GM23338 (cell line): Measurements from ENCODE around the gene MMP28. TPM values are rescaled to one million over a fixed set of nuclear protein-coding genes. Genes with fewer than 3 reads are reported as not detected.

ENCODE experiments used
- ATAC-seq: fragments of 200-7000 bp; cut with Tn5 transposase; 3 replicates; pipeline ENCODE4 v1.9.1; 2020
- DNase-seq: peaks from one replicate; pipeline ENCODE4 v3.0.0-alpha.2; 2015; ENCODE audit warnings: low spot score
- H2AFZ ChIP-seq: fragments of 200-600 bp; sonication (generic); 2 replicates; pipeline ENCODE4 v1.8.0; 2016; ENCODE audit warnings: antibody characterized with exemption, mild to moderate bottlenecking, moderate library complexity
- H3F3A ChIP-seq: fragments of 200-600 bp; sonication (generic); replicated peaks from 2 replicates; pipeline ENCODE4 v1.8.0; 2017; ENCODE audit warnings: antibody characterized with exemption, mixed run types, low read depth
- H3K27ac ChIP-seq: fragments of 200-600 bp; sonication (generic); 2 replicates; pipeline ENCODE4 v1.6.1; 2016; ENCODE audit warnings: low read depth
- H3K27me3 ChIP-seq: fragments of 200-600 bp; sonication (generic); 2 replicates; pipeline ENCODE4 v1.8.0; 2016; ENCODE audit warnings: mild to moderate bottlenecking, mixed run types, moderate library complexity; ENCODE audit not compliant: insufficient read depth
- H3K36me3 ChIP-seq: fragments of 200-600 bp; sonication (generic); 2 replicates; pipeline ENCODE4 v1.8.0; 2016; ENCODE audit warnings: mild to moderate bottlenecking; ENCODE audit not compliant: insufficient read depth
- H3K4me1 ChIP-seq: fragments of 200-600 bp; sonication (generic); 2 replicates; pipeline ENCODE4 v1.8.0; 2016; ENCODE audit warnings: mild to moderate bottlenecking, moderate library complexity; ENCODE audit not compliant: insufficient read depth
- H3K4me2 ChIP-seq: fragments of 200-600 bp; sonication (generic); 2 replicates; pipeline ENCODE4 v1.7.1; 2017; ENCODE audit warnings: mixed run types
- H3K4me3 ChIP-seq: fragments of 200-600 bp; sonication (generic); 2 replicates; pipeline ENCODE4 v1.6.1; 2016; ENCODE audit warnings: mixed run types
- H3K79me2 ChIP-seq: fragments of 200-600 bp; sonication (generic); replicated peaks from 2 replicates; pipeline ENCODE4 v1.8.0; 2017; ENCODE audit warnings: mild to moderate bottlenecking; ENCODE audit not compliant: insufficient read depth
- H3K9me2 ChIP-seq: fragments of 200-600 bp; sonication (generic); 2 replicates; pipeline ENCODE4 v1.8.0; 2017; ENCODE audit not compliant: insufficient read depth
- H4K20me1 ChIP-seq: fragments of 200-600 bp; sonication (generic); replicated peaks from 2 replicates; pipeline ENCODE4 v1.8.0; 2017; ENCODE audit warnings: mild to moderate bottlenecking; ENCODE audit not compliant: insufficient read depth
- H3K27ac Mint-ChIP-seq: 2 replicates; pipeline ENCODE4 v1.8.0; 2020; ENCODE audit warnings: inconsistent platforms, mild to moderate bottlenecking, moderate library complexity, mixed read lengths
- H3K27me3 Mint-ChIP-seq: 3 replicates; pipeline ENCODE4 v1.8.0; 2022; ENCODE audit warnings: low read depth, mild to moderate bottlenecking, moderate library complexity, mixed read lengths, inconsistent platforms; ENCODE audit not compliant: insufficient read depth, poor library complexity
- H3K36me3 Mint-ChIP-seq: 3 replicates; pipeline ENCODE4 v1.8.0; 2021; ENCODE audit warnings: low read depth, mild to moderate bottlenecking, inconsistent platforms, moderate library complexity, mixed read lengths
- H3K4me1 Mint-ChIP-seq: 3 replicates; pipeline ENCODE4 v1.8.0; 2020; ENCODE audit warnings: mild to moderate bottlenecking, inconsistent platforms, mixed read lengths
- H3K4me3 Mint-ChIP-seq: 3 replicates; pipeline ENCODE4 v1.8.0; 2021; ENCODE audit warnings: moderate library complexity, mild to moderate bottlenecking, inconsistent platforms, mixed read lengths
- H3K9me3 Mint-ChIP-seq: 3 replicates; pipeline ENCODE4 v1.8.0; 2020; ENCODE audit warnings: moderate library complexity, mild to moderate bottlenecking, inconsistent platforms, mixed read lengths
- CREB1 ChIP-seq: fragments of 250-450 bp; sonication (Bioruptor Pico); IDR thresholded peaks from 2 replicates; pipeline ENCODE4 v1.5.0; 2020; ENCODE audit warnings: low read depth, mild to moderate bottlenecking, moderate library complexity
- EZH2 ChIP-seq: fragments of 200-600 bp; sonication (generic); IDR thresholded peaks from one replicate; pipeline ENCODE4 v1.8.0; 2017; ENCODE audit warnings: antibody characterized with exemption, mild to moderate bottlenecking, low read depth; ENCODE audit not compliant: unreplicated experiment
- EZH2phosphoT487 ChIP-seq: fragments of 200-600 bp; sonication (generic); IDR thresholded peaks from one replicate; pipeline ENCODE4 v1.8.1; 2018; ENCODE audit warnings: antibody characterized with exemption; ENCODE audit not compliant: unreplicated experiment
- JUNB ChIP-seq: IDR thresholded peaks from one replicate; pipeline ENCODE4 v1.6.1; 2016; ENCODE audit warnings: antibody characterized with exemption; ENCODE audit not compliant: unreplicated experiment
- NANOG ChIP-seq: IDR thresholded peaks from 2 replicates; pipeline ENCODE4 v1.6.1; 2016; ENCODE audit warnings: antibody characterized with exemption, borderline replicate concordance
- STAT1 ChIP-seq: IDR thresholded peaks from one replicate; pipeline ENCODE4 v1.6.1; 2016; ENCODE audit warnings: antibody characterized with exemption; ENCODE audit not compliant: unreplicated experiment
- ZNF331 ChIP-seq: fragments of 250-450 bp; sonication (Bioruptor Pico); IDR thresholded peaks from 2 replicates; pipeline ENCODE4 v1.5.0; 2020; ENCODE audit warnings: low read depth, mild to moderate bottlenecking, moderate library complexity
- long read RNA-seq: library from polyadenylated mRNA; unstranded; transcript quantifications from one replicate; pipeline ENCODE4 v2.0.0, GENCODE V29; 2020; ENCODE audit not compliant: unreplicated experiment
- polyA plus RNA-seq: library from polyadenylated mRNA; unstranded; fragments of >200 nt; fragmentation: Nextera tagmentation; extraction: Ambion mirVana; gene quantifications from 2 replicates; pipeline ENCODE4 v1.2.1, GENCODE V29; 2016
- total RNA-seq: library from RNA; depleted of rRNA; stranded (reverse); fragments of >200 nt; shearing (Covaris generic); gene quantifications from 2 replicates; pipeline ENCODE4 v1.2.3, GENCODE V29; 2014; rRNA removed
- TF ChIP-seq, protein P1 (sequence below): fragments of 250-450 bp; sonication (Bioruptor Pico); IDR thresholded peaks from 2 replicates; pipeline ENCODE4 v1.5.0; 2020; ENCODE audit warnings: mild to moderate bottlenecking, moderate library complexity
- TF ChIP-seq, protein P2 (sequence below), 2 experiments: fragments of 200-600 bp in 1 of 2; sonication (generic) in 1 of 2; conservative IDR thresholded peaks; 2 replicates each; pipeline versions ENCODE4 v1.5.1 to v1.6.1; 2016 to 2017; ENCODE audit warnings: antibody characterized with exemption in 2 of 2, low read depth in 2 of 2, mild to moderate bottlenecking in 2 of 2, moderate library complexity in 1 of 2

The MMP28 gene, protein sequence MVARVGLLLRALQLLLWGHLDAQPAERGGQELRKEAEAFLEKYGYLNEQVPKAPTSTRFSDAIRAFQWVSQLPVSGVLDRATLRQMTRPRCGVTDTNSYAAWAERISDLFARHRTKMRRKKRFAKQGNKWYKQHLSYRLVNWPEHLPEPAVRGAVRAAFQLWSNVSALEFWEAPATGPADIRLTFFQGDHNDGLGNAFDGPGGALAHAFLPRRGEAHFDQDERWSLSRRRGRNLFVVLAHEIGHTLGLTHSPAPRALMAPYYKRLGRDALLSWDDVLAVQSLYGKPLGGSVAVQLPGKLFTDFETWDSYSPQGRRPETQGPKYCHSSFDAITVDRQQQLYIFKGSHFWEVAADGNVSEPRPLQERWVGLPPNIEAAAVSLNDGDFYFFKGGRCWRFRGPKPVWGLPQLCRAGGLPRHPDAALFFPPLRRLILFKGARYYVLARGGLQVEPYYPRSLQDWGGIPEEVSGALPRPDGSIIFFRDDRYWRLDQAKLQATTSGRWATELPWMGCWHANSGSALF
- total RNA-seq, result not detected in 2 replicates
- not detected in 2 replicates for polyA plus RNA-seq
- long read RNA-seq, partial matches to known transcripts, result 0 of 1 reads
- long read RNA-seq, other reads (novel, unspliced or antisense), result 1 of 1 reads

DNA sequence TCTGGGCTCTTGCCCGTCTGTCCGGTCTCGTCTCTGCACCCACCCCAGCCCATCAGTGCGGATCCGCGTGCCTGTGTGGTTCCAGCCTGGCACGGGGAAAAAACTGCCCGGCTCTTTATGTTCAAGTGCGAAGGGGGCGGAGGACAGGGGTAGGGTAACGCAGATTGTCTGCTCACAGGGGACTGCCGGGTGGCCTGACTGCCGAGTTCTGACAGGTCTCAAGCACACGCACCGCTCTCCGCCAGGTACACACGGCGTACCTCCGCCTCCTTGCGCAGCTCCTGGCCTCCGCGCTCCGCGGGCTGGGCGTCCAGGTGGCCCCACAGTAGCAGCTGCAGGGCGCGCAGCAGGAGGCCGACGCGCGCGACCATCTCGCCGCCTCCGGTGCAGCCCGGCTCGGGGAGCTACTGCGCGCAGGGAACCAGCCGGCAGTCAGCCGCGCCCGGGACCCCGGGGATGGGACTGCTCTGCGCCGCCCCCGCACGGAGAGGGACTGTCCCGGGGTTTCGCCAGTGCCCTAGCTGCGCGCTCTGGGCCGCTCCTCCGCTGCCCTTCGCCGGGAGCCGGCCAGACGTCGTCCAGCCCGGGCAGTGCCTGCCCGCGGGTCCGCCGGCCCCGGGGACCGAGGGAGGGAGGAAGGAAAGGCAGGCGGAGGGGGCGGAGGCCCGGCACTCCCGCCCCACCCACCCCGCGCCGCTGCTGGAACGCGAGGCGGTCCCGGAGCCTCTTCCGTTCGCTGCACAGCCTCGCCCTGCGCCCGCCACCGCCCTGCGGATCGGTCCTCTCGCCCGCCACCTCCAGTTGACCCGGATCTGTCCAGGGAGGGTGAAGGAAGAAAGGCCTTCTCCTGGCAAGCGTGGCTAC lies at the start of gene MMP28:
TSS of gene MMP28 (minus strand) at position 635 of the 864 bp plus-strand sequence. CDS start at position 371, 264 bp downstream.
- Mint-ChIP-seq H3K27me3 (peaks cover 49% of the 10 kb centered on the region), H3K36me3 (no peaks in the 10 kb centered on the region; the same call in 2 of the 3 replicates), H3K4me3 (peak within 1 kb of the TSS; percentile 70), H3K4me1 (peaks cover 10% of the 10 kb centered on the region; the same call in 2 of the 3 replicates), H3K9me3 (no peaks in the 10 kb centered on the region), H3K27ac (no peak within 1 kb of the TSS)
- H3K4me2 ChIP-seq, result peak within 1 kb of the TSS; percentile 91
- no peaks in the 10 kb centered on the region for H3K36me3 ChIP-seq
- H3K9me2 ChIP-seq, result no peaks in the 10 kb centered on the region
- TF ChIP-seq EZH2phosphoT487 (no peak), CREB1 (CRISPR knock-in tag) (no peak), JUNB (no peak), STAT1 (no peak), EZH2 (peak; percentile 48), ZNF331 (CRISPR knock-in tag) (no peak), NANOG (no peak)
- TF ChIP-seq, protein P1, sequence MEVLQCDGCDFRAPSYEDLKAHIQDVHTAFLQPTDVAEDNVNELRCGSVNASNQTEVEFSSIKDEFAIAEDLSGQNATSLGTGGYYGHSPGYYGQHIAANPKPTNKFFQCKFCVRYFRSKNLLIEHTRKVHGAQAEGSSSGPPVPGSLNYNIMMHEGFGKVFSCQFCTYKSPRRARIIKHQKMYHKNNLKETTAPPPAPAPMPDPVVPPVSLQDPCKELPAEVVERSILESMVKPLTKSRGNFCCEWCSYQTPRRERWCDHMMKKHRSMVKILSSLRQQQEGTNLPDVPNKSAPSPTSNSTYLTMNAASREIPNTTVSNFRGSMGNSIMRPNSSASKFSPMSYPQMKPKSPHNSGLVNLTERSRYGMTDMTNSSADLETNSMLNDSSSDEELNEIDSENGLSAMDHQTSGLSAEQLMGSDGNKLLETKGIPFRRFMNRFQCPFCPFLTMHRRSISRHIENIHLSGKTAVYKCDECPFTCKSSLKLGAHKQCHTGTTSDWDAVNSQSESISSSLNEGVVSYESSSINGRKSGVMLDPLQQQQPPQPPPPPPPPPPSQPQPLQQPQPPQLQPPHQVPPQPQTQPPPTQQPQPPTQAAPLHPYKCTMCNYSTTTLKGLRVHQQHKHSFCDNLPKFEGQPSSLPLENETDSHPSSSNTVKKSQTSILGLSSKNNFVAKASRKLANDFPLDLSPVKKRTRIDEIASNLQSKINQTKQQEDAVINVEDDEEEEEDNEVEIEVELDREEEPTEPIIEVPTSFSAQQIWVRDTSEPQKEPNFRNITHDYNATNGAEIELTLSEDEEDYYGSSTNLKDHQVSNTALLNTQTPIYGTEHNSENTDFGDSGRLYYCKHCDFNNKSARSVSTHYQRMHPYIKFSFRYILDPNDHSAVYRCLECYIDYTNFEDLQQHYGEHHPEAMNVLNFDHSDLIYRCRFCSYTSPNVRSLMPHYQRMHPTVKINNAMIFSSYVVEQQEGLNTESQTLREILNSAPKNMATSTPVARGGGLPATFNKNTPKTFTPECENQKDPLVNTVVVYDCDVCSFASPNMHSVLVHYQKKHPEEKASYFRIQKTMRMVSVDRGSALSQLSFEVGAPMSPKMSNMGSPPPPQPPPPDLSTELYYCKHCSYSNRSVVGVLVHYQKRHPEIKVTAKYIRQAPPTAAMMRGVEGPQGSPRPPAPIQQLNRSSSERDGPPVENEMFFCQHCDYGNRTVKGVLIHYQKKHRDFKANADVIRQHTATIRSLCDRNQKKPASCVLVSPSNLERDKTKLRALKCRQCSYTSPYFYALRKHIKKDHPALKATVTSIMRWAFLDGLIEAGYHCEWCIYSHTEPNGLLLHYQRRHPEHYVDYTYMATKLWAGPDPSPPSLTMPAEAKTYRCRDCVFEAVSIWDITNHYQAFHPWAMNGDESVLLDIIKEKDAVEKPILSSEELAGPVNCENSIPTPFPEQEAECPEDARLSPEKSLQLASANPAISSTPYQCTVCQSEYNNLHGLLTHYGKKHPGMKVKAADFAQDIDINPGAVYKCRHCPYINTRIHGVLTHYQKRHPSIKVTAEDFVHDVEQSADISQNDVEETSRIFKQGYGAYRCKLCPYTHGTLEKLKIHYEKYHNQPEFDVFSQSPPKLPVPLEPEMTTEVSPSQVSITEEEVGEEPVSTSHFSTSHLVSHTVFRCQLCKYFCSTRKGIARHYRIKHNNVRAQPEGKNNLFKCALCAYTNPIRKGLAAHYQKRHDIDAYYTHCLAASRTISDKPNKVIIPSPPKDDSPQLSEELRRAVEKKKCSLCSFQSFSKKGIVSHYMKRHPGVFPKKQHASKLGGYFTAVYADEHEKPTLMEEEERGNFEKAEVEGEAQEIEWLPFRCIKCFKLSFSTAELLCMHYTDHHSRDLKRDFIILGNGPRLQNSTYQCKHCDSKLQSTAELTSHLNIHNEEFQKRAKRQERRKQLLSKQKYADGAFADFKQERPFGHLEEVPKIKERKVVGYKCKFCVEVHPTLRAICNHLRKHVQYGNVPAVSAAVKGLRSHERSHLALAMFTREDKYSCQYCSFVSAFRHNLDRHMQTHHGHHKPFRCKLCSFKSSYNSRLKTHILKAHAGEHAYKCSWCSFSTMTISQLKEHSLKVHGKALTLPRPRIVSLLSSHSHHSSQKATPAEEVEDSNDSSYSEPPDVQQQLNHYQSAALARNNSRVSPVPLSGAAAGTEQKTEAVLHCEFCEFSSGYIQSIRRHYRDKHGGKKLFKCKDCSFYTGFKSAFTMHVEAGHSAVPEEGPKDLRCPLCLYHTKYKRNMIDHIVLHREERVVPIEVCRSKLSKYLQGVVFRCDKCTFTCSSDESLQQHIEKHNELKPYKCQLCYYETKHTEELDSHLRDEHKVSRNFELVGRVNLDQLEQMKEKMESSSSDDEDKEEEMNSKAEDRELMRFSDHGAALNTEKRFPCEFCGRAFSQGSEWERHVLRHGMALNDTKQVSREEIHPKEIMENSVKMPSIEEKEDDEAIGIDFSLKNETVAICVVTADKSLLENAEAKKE (CRISPR knock-in tag), result no peak
- TF ChIP-seq, protein P2, sequence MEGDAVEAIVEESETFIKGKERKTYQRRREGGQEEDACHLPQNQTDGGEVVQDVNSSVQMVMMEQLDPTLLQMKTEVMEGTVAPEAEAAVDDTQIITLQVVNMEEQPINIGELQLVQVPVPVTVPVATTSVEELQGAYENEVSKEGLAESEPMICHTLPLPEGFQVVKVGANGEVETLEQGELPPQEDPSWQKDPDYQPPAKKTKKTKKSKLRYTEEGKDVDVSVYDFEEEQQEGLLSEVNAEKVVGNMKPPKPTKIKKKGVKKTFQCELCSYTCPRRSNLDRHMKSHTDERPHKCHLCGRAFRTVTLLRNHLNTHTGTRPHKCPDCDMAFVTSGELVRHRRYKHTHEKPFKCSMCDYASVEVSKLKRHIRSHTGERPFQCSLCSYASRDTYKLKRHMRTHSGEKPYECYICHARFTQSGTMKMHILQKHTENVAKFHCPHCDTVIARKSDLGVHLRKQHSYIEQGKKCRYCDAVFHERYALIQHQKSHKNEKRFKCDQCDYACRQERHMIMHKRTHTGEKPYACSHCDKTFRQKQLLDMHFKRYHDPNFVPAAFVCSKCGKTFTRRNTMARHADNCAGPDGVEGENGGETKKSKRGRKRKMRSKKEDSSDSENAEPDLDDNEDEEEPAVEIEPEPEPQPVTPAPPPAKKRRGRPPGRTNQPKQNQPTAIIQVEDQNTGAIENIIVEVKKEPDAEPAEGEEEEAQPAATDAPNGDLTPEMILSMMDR (conservative IDR thresholded peaks at IDR 0.05; ENCODE audit: low read depth in 2 of 2), result no peak
- no peak within 1 kb of the TSS for H3K27ac ChIP-seq
- H3K79me2 ChIP-seq, result no peaks in the 10 kb centered on the region
- H3K27me3 ChIP-seq, result peaks cover 78% of the 10 kb centered on the region
- DNase-seq (peak; percentile 69), ATAC-seq (peak; percentile 80)
- peaks cover 11% of the 10 kb centered on the region for H3F3A ChIP-seq
- no peaks in the 10 kb centered on the region for H4K20me1 ChIP-seq
- H3K4me3 ChIP-seq, result peak within 1 kb of the TSS; percentile 70
- H2AFZ ChIP-seq, result peak within 1 kb of the TSS; percentile 97
- 0 out of 2 replicates have a peak, but pooled peaks cover 5% of the 10 kb centered on the region for H3K4me1 ChIP-seq
